Endothelial cell of umbilical vein (primary cell): ENCODE measurements around the gene TAF4B. TPM values are rescaled to one million over a fixed set of nuclear protein-coding genes. Genes with fewer than 3 reads are reported as not detected.

ENCODE experiments used
- BruUV-seq: library from RNA; stranded (reverse); fragments of 400-500 nt; replicated peaks from 2 replicates; lab custom pipeline; 2021; lab: Mats Ljungman, UMichigan
- CTCF ChIA-PET: fragments of 300-600, 350-600 bp; sonication (Branson Sonifier 250); formaldehyde crosslinking; loops from one replicate; lab custom pipeline; 2021; ENCODE audit warnings: antibody characterized with exemption, inconsistent platforms; lab: Charles Lee
- POLR2A ChIA-PET: fragments of 300-600, 350-600 bp; sonication (Branson Sonifier 250); formaldehyde crosslinking; loops from one replicate; lab custom pipeline; 2021; ENCODE audit warnings: antibody characterized with exemption, inconsistent platforms; lab: Charles Lee
- DNase-seq: peaks from one replicate; pipeline ENCODE4 v3.0.0-alpha.2; 2011; ENCODE audit warnings: low read depth, low spot score
- FAIRE-seq: peaks from 2 replicates; lab custom pipeline; 2011; peaks lifted over from hg19 to GRCh38; lab: Jason Lieb, UNC
- H2AFZ ChIP-seq: 2 replicates; pipeline ENCODE4 v1.6.0; 2012; ENCODE audit warnings: low read depth, low read length, control low read depth, inconsistent platforms
- H3K27ac ChIP-seq: 2 replicates; pipeline ENCODE4 v1.5.1; 2011; ENCODE audit warnings: low read depth, mild to moderate bottlenecking, control low read depth, low read length, moderate library complexity; ENCODE audit not compliant: insufficient read depth
- H3K27me3 ChIP-seq, 2 experiments: 2 replicates each; pipeline versions ENCODE4 v1.6.0 to v1.6.1; 2011; ENCODE audit warnings: low read length in 2 of 2, mixed read lengths in 1 of 2; ENCODE audit not compliant: control insufficient read depth in 2 of 2, insufficient read depth in 2 of 2
- H3K36me3 ChIP-seq, 2 experiments: 2 replicates in 1 of 2; 3 replicates in 1 of 2; pipeline ENCODE4 v1.5.1; 2011; ENCODE audit warnings: low read length in 2 of 2, mild to moderate bottlenecking in 1 of 2, moderate library complexity in 1 of 2; ENCODE audit not compliant: control insufficient read depth in 2 of 2, insufficient read depth in 2 of 2; ENCODE audit errors: extremely low read depth in 1 of 2
- H3K4me1 ChIP-seq: 3 replicates; pipeline ENCODE4 v1.5.1; 2011; ENCODE audit warnings: mild to moderate bottlenecking, low read length; ENCODE audit not compliant: control insufficient read depth, insufficient read depth; ENCODE audit errors: extremely low read depth
- H3K4me2 ChIP-seq: 2 replicates; pipeline ENCODE4 v1.6.1; 2011; ENCODE audit warnings: low read length, control low read depth, mixed read lengths; ENCODE audit not compliant: insufficient read depth
- H3K4me3 ChIP-seq, 3 experiments: fragments of 200-600 bp in 1 of 3; sonication (generic), shearing (Covaris generic) in 1 of 3; replicated peaks in 1 of 3; 2 replicates each; pipeline ENCODE4 v1.5.1; 2011 to 2016; ENCODE audit warnings: control low read depth in 3 of 3, low read length in 3 of 3, mild to moderate bottlenecking in 2 of 3, inconsistent platforms in 1 of 3, low read depth in 1 of 3, moderate library complexity in 1 of 3; ENCODE audit not compliant: insufficient read depth in 1 of 3
- H3K79me2 ChIP-seq: 2 replicates; pipeline ENCODE4 v1.6.0; 2012; ENCODE audit warnings: low read length, inconsistent platforms; ENCODE audit not compliant: control insufficient read depth, insufficient read depth
- H3K9ac ChIP-seq: replicated peaks from 2 replicates; pipeline ENCODE3; 2011; ENCODE audit warnings: low read length, control low read depth; ENCODE audit not compliant: insufficient read depth; ENCODE audit errors: extremely low read depth
- H3K9me1 ChIP-seq: replicated peaks from 3 replicates; pipeline ENCODE4 v1.6.0; 2011; ENCODE audit warnings: mild to moderate bottlenecking, low read length; ENCODE audit not compliant: control insufficient read depth, insufficient read depth; ENCODE audit errors: extremely low read depth
- H3K9me3 ChIP-seq: replicated peaks from 2 replicates; pipeline ENCODE4 v1.5.1; 2012; ENCODE audit warnings: low read length, inconsistent platforms; ENCODE audit not compliant: control insufficient read depth, insufficient read depth
- H4K20me1 ChIP-seq: replicated peaks from 2 replicates; pipeline ENCODE3; 2011; ENCODE audit warnings: mild to moderate bottlenecking, low read length; ENCODE audit not compliant: control insufficient read depth, insufficient read depth; ENCODE audit errors: extremely low read depth
- EZH2 ChIP-seq: IDR thresholded peaks from 2 replicates; pipeline ENCODE4 v1.6.1; 2012; ENCODE audit warnings: borderline replicate concordance, low read depth, mild to moderate bottlenecking, moderate library complexity, low read length, inconsistent platforms; ENCODE audit not compliant: severe bottlenecking
- FOS ChIP-seq: IDR thresholded peaks from 2 replicates; pipeline ENCODE4 v1.6.1; 2011; ENCODE audit warnings: mild to moderate bottlenecking, low read length, moderate library complexity, borderline replicate concordance; ENCODE audit not compliant: insufficient read depth
- GATA2 ChIP-seq: IDR thresholded peaks from 2 replicates; pipeline ENCODE4 v1.7.0; 2011; ENCODE audit warnings: low read depth, mild to moderate bottlenecking, moderate library complexity, mixed read lengths, low read length; ENCODE audit not compliant: insufficient read length, insufficient read depth
- JUN ChIP-seq: IDR thresholded peaks from 2 replicates; pipeline ENCODE4 v1.6.1; 2011; ENCODE audit warnings: borderline replicate concordance, low read depth; ENCODE audit not compliant: insufficient read length, insufficient read depth
- MYC ChIP-seq: IDR thresholded peaks from one replicate; pipeline ENCODE4 v1.6.1; 2011; ENCODE audit warnings: mild to moderate bottlenecking, low read depth, low read length
- POLR2A ChIP-seq: IDR thresholded peaks from 2 replicates; pipeline ENCODE4 v1.6.1; 2012; ENCODE audit warnings: low read depth, mild to moderate bottlenecking, control low read depth, low read length
- POLR2AphosphoS5 ChIP-seq: IDR thresholded peaks from 2 replicates; pipeline ENCODE4 v1.6.1; 2012; ENCODE audit warnings: low read depth, mild to moderate bottlenecking, control low read depth, low read length, moderate library complexity; ENCODE audit not compliant: insufficient read depth
- dilution Hi-C: fragments of 300-500 bp; cut with MboI; formaldehyde crosslinking; loops from one replicate; pipeline ENCODE4 v1.15.0; 2019; ENCODE audit warnings: low sequenced_read_pairs; ENCODE audit not compliant: extremely low pct_ligation_motif_present
- intact Hi-C: fragments of 100-400 bp; cut with micrococcal nuclease; formaldehyde crosslinking; loops from one replicate; pipeline ENCODE4 v1.10.0; 2022
- polyA plus RNA-seq, 4 experiments: library from polyadenylated mRNA; depleted of rRNA in 3 of 4; stranded (reverse) in 3 of 4; unstranded in 1 of 4; fragments of >200 nt; gene quantifications; 2 replicates each; pipeline versions ENCODE4 v1.2.1 to v1.2.3, GENCODE V29; 2011 to 2012; ENCODE audit warnings: missing spikeins in 1 of 4
- total RNA-seq: library from RNA; stranded (reverse); gene quantifications from 2 replicates; pipeline ENCODE4 v1.2.3, GENCODE V29; 2021
- TF ChIP-seq, protein P1 (sequence below), 2 donors: IDR thresholded peaks; 1 replicate in 1 of 2; 2 replicates in 1 of 2; pipeline ENCODE4 v1.5.1; 2011; ENCODE audit warnings: low read length in 2 of 2, mild to moderate bottlenecking in 2 of 2, moderate library complexity in 2 of 2, control low read depth in 1 of 2, inconsistent platforms in 1 of 2, low read depth in 1 of 2; ENCODE audit not compliant: insufficient read depth in 1 of 2; ENCODE audit errors: extremely low read depth in 1 of 2
- TF ChIP-seq, protein P2 (sequence below): IDR thresholded peaks from 2 replicates; pipeline ENCODE4 v1.6.1; 2011; ENCODE audit not compliant: insufficient read depth, insufficient read length

TAF4B gene
- total and polyA plus RNA-seq, 2 donors (not counting 3 experiments of a cell fraction or from before 2014, with no cell fraction given), result 0.47 to 2.0 TPM

DNA sequence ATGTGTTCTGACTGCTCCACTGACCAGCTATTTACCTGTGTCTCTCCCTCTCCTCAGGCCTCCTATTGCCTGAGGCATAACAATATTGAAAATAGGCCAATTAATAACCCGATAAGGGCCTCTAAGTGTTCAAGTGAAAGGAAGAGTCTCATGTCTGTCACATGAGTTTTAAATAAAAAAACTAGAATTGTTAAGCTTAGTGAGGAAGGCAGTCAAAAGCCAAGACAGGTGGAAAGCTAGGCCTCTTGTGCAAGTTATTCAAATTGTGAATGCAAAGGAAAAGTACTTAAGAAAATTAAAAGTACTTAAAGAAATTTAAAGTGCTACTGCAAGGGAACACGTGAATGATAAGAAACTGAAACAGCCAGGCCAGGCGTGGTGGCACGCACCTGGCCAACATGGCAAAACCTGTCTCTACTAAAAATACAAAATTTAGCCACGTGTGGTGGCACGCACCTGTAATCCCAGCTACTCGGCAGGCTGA is 44.9 kb upstream of the TAF4B start:
- Histone ChIP-seq H4K20me1 (no peaks in the 10 kb centered on the region), H3K4me3 (no peak overlapping the region), H2AFZ (no peak overlapping the region), H3K79me2 (no peaks in the 10 kb centered on the region), H3K36me3 (no peaks in the 10 kb centered on the region), H3K9me3 (no peaks in the 10 kb centered on the region), H3K27me3 (peaks cover 0 to 3% of the 10 kb centered on the region in 2 experiments), H3K27ac (no peak overlapping the region), H3K9me1 (no peaks in the 10 kb centered on the region), H3K4me1 (no peaks in the 10 kb centered on the region), H3K4me2 (no peak overlapping the region), H3K9ac (no peak overlapping the region)
- FAIRE-seq (no peak), DNase-seq (no peak)
- POLR2A ChIA-PET, result no interaction called here
- dilution Hi-C loops (no loop called here), intact Hi-C loops (no loop called here)
- TF ChIP-seq FOS (no peak), MYC (no peak), POLR2A (no peak), JUN (no peak)
- CTCF ChIA-PET, result no interaction called here
- no TSS peak for BruUV-seq

DNA sequence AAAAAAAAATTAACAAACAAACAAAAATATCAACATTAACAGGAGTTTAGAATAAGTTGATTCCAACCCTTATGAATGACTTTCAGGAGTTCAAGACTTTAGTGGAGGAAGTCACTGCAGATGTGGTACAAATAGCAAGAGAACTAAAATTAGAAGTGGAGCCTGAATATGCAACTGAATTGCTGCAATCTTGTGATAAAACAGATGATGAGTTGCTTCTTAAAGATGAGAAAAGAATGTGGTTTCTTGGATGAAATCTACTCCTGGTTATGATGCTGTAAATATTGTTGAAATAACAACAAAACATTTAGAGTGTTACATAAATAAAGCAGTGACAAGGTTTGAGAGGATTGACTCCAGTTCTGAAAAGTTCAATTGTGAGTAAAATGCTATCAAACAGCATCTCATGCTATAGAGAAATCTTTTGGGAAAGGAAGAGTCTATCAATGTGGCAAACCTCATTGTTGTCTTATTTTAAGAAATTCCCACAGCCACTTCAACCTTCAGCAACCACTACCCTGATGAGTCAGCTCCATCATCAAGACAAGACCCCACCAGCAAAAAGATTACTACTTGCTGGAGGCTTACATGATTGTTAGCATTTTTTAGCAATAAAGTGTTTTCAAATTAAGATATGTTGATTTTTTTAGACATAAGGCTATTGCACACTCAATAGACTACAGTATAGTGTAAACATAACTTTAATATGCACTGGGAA is 42.7 kb upstream of the TAF4B start:
- Histone ChIP-seq H4K20me1 (no peaks in the 10 kb centered on the region), H3K4me3 (no peak overlapping the region), H3K27ac (no peak overlapping the region), H3K27me3 (no peaks in the 10 kb centered on the region), H3K36me3 (no peaks in the 10 kb centered on the region), H3K4me1 (no peaks in the 10 kb centered on the region), H3K4me2 (no peak overlapping the region), H3K9ac (no peak overlapping the region), H3K9me1 (no peaks in the 10 kb centered on the region), H3K79me2 (no peaks in the 10 kb centered on the region), H2AFZ (no peak overlapping the region), H3K9me3 (no peaks in the 10 kb centered on the region)
- BruUV-seq, result no TSS peak
- DNase-seq (no peak), FAIRE-seq (no peak)
- ChIA-PET CTCF (no interaction called here), POLR2A (no interaction called here)
- dilution Hi-C loops, result no loop called here
- intact Hi-C loops, result no loop called here
- TF ChIP-seq, protein P1, sequence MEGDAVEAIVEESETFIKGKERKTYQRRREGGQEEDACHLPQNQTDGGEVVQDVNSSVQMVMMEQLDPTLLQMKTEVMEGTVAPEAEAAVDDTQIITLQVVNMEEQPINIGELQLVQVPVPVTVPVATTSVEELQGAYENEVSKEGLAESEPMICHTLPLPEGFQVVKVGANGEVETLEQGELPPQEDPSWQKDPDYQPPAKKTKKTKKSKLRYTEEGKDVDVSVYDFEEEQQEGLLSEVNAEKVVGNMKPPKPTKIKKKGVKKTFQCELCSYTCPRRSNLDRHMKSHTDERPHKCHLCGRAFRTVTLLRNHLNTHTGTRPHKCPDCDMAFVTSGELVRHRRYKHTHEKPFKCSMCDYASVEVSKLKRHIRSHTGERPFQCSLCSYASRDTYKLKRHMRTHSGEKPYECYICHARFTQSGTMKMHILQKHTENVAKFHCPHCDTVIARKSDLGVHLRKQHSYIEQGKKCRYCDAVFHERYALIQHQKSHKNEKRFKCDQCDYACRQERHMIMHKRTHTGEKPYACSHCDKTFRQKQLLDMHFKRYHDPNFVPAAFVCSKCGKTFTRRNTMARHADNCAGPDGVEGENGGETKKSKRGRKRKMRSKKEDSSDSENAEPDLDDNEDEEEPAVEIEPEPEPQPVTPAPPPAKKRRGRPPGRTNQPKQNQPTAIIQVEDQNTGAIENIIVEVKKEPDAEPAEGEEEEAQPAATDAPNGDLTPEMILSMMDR (IDR thresholded peaks at IDR 0.05; ENCODE audit: extremely low read depth in 1 of 2, insufficient read depth in 1 of 2, low read depth in 1 of 2, low read length in 2 of 2), result no peak
- TF ChIP-seq MYC (no peak), EZH2 (no peak), FOS (no peak), JUN (no peak), POLR2A (no peak), GATA2 (no peak), POLR2AphosphoS5 (no peak)
- TF ChIP-seq, protein P2, sequence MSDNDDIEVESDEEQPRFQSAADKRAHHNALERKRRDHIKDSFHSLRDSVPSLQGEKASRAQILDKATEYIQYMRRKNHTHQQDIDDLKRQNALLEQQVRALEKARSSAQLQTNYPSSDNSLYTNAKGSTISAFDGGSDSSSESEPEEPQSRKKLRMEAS, result no peak
